Measurements from ENCODE around the gene TAS2R41.

TAS2R41 gene

DNA sequence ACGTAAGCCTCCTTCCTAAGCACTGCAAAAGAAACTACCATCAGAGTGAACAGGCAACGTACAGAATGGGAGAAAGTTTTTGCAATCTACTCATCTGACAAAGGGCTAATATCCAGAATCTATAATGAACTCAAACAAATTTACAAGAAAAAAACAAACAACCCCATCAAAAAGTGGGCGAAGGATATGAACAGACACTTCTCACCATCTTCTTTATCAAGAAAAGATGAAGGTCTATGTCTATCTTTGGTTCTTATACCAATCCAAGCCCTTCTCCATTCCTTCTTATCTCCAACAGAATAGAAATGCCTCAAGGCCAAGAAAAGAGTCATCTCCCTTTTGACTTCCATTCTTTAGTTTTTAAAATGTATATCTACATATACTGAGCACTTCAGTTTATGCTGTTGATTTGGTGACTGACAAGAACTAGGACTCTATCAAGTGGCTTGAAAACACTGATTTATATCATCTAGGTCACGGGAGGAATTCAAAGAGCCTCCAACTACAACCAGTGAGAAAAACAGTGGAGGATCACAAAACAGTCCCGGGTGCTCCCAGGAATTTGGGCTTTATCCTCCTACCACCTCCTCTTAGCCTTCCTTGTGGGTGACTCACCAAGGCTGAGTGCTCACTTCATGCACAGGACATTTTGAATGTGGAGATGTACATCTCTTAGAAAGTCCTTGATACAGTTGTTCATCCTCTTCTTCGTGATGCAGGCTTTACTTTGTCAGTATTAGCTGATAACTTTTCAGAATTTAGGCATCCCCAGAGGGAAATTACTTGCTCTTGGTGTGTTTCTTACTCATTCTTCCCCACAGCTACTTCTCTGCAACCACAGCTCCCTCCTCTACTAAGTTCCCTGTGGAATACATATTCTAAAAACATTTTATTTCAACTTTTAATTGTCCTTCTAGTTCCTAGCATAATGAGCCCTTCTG lies 15.4 kb downstream of the TAS2R41 start:
- intact Hi-C loops (cut with DNase I) = no loop called here
- DNase-seq = no peak

DNA sequence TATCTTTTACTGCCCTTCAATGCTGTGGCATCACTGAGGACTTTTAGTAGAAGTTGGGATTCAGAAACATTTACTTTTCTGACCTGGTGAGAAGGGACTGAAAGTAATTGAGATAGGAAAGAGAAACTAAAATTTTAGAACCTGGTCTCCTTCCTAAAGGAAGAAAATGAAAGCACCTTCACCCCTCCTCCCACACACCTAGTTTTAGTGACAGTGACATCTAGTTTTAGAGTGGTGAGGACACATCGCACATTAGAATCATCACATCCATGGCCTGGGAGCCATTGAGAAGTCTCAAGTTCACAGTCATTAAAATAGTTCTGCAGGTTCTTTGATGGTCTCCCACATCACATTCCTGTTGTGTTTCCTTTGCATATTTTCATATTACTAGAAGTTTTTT lies 16.1 kb downstream of the TAS2R41 start:
- intact Hi-C loops (cut with DNase I) = no loop called here
- no peak for DNase-seq

DNA sequence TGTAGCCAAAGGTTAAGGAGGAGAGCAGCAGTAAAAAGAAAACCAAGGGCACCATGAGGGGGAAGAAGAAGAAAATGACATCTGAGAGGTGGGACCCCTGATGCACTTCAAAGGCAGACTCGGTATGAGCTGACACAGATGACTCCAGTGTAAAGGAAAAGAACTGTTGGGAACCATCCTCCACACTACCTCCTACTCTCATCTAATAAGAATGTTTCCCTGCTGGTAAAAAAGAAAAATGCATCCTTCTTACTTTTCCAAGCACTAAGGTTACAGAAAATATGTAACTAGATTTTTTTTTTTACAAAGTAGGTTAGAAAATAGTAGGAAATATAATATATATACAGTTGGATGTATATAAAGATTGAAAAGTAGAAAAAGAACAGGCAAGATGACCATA lies 16.9 kb downstream of the TAS2R41 start:
- no peak for DNase-seq
- intact Hi-C loops (cut with DNase I) = no loop called here

DNA sequence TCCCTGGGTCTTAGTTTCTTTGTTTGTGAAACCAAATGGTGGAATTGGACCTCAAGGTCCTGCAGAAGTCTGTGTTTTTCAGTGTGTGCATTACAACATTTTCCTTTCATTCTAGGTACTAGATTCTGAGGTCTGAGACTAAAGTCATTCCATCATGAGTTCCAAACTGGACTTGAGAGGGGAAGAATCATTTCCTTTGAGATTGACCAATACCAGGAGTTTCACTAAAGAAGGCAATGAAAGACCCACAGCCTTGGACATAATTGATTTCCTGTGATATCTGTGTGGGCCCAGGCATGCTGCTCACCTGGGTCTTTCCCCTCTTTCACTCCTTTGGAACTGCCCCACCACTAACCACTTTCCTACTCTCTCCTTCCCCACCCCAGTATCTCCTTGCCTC lies 18.2 kb downstream of the TAS2R41 start:
- intact Hi-C loops (cut with DNase I) = no loop called here
- DNase-seq = no peak

DNA sequence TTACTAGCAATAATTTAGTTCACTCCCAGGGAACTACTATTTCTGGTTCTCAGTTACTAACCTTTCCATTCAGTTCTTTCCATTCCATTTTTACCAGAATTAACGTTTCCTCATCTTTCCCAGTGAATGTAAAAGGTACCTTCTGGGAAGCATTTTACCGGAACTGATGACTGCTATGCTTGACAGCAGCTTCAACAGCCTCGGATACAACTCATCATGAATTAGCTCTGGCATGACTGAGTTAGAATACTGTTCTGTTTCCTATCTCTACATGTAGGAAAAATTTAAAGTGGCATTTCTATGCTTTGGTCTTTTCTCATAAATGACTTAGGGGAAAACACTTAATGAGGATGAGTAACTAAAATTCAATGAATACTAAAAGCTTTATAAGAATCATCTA lies 18.6 kb downstream of the TAS2R41 start:
- intact Hi-C loops (cut with DNase I) = no loop called here

DNA sequence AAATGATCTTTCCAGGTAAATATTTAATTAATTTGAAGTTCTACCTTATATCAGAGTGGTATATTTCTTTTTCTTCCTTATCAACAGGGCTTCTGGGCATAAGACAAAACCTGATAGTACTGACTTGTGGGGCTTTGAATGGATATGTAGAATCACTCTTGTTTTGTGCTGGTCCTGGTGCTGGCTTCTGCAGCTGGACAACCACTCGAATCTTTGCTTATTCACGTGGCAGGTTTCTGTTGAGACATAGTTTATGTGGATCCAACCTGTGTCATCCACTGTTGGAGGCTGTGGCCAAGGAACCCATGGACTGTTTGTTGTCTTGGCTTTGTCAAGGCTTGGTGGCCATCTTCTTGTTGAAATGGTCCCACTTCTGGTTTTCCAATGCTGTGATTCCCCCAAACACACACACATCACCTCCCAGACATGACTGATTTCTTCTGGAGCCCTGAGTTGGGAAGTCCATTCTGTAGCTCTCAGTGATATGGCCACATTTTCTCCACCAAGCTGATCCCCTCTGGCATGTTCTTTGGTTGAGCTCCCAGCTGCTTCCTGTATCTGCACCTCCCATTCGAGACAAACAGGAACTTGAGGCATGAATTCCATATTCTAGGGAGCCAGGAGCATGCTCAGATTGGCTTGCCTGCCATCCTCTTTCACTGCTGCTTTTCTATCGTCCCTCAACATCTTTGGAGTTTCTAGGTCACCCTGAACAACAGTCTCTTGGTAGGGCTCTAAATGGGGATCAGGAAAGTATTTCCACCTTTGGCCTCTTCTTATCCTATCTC lies 19.5 kb downstream of the TAS2R41 start:
- intact Hi-C loops (cut with DNase I) = no loop called here
- DNase-seq = no peak

More for the DNA sequence above, 18.6 kb downstream of the TAS2R41 start:
- no peak for DNase-seq

DNA sequence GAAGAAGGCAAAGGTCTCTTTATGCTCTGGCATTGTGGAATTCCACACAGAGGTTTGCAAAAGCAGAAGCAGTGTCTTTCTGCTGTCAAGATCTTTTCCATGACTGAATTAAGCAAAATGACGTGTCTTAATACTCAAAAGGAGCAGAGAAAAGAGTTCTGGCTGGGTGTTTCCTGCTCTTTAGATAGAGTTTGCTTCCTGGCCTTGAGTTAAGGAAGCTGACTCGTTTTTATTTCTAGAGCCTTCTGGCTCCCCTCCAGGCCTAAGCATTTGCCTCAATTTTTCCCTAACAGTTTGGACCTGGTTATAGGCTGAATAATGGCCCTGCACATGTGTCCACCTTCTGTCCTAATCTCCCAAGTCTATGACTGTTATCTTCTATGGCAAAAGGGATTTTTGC lies 21.6 kb downstream of the TAS2R41 start:
- no peak for DNase-seq
- intact Hi-C loops (cut with DNase I) = no loop called here

DNA sequence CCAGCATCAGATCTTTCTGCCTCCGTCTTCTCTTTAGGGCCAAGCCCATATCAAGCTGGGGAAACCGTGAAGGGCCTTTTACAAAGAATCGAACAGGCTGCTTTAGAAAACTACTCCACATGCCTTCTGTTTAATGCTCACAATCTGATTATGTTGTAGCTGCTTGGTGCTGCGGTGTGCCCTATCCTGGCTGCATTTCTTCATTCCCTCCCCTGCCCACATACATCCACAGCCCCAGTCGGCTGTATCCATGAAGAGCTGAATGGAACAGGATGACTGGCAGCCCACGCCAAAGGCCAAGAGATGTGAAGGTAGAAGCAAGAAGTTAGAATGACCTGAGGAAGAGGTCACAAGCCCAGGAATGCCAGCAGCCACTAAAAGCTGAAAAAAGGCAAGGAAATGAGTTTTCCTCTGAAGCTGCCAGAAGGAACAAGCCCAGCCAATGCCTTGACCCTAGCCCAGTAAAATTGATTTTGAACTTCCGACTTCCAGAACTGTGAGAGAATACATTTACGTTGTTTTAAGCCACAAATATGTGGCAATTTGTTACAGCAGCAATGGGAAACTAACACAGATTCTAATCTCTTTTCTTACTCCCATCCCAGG lies 22.2 kb downstream of the TAS2R41 start:
- no peak for DNase-seq
- intact Hi-C loops (cut with DNase I) = no loop called here

DNA sequence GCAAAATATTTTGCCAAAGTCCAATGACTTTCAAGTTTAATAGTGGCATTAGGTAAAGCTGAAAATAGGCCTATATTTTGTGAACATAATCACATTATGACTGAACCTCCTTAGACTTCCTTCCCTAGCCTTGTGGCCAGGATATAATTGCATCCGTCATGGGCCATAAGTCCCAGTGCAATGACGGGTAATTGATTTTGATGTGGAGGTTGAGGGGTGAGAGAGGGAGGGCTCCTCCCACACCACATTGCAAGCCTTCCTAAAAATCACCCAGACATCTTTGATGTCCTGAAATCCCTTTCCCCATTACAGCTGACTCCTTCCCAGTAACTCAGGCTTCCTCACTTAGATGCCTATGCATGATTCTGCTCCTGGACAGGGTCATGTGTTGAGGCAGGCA lies 25.6 kb downstream of the TAS2R41 start:
- intact Hi-C loops (cut with DNase I) = no loop called here
- no peak for DNase-seq

DNA sequence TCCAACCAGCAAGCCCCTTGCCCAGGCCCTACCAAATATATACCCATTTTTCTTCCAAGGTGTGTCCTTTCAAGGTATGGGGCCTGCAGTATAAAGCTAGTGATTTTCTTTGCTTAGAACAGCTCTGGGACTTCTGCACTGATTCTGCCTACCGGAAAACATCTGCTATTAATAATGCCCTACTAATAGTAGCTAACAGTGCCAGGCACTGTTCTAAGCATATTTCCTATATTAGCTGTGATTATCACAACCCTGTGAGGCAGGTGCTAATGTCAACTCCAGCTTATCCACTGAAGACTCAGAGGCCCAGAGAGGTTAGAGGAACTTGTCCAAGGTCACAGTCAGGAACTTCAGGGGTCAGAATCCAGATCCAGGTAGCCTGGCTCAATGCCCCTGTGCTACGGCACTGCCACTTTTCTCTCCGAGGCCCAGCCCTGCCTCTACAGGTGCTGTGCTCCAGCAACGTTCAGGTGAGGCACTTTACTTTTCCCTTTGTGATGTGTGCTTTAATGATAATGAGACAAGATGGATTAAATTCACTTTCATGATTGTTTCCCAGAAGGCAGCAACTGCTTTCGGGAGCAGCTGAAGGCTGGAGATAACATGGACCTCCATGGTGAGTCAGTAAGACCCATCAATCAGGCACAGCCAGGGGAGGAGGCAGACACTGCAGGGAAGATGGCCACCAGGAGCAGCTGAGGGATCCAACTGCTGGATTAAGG lies 26.7 kb downstream of the TAS2R41 start:
- intact Hi-C loops (cut with DNase I) = no loop called here
- DNase-seq = no peak

DNA sequence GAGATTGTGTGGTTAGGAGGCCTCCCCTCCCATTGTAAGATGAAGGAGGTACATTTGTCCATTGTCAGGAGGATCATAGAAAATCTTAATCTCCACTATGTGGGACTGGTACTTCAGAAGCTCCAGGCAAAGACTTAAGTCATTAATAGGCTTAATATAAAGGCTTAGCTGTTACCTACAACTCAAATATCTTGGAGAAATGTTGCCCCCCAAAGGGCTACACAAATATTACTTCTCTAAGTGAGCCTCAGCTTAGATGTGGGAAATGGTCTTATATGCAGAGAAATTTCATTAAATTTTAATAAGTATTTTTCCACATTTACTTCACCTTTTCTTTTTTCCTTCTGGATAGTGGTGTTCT lies 27.2 kb downstream of the TAS2R41 start:
- intact Hi-C loops (cut with DNase I) = no loop called here
- no peak for DNase-seq

DNA sequence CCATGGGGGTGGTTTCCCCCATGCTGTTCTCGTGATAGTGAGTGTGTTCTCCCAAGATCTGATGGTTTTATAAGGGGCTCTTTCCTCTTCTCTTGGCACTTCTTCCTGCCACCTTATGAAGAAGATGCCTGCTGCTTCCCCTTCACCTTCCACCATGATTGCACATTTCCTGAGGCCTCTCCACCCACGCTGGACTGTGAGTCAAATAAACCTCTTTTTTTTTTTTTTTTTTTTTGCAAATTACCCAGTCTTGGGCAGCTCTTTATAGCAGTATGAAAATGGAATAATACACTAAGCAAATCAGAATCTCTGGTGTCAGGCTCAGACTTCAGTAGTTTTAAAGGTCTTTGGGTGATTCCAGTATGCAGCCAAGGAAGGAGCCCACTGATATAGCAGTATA lies 28.2 kb downstream of the TAS2R41 start:
- intact Hi-C loops (cut with DNase I) = no loop called here
- DNase-seq = no peak

DNA sequence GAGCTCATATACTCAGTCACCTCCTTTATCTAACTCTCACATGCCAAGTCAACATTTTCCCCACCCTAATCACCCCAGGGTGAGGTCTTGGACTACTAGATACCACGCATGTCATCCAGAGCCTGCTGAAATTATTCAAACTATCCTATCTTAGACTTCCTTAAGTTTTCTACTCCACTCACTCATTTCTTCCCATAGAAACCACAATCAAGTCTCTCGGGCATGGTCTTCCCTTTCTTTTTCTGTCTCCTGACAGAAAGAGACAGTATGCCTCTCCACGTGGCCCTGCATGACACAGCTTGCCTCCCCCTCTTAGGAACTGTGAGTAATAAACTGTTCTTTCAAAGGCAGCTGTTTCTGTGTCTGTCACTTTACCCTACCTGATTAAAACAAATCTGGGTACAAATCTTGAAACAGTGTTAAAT lies 29.4 kb downstream of the TAS2R41 start:
- no peak for DNase-seq
- intact Hi-C loops (cut with DNase I) = no loop called here

DNA sequence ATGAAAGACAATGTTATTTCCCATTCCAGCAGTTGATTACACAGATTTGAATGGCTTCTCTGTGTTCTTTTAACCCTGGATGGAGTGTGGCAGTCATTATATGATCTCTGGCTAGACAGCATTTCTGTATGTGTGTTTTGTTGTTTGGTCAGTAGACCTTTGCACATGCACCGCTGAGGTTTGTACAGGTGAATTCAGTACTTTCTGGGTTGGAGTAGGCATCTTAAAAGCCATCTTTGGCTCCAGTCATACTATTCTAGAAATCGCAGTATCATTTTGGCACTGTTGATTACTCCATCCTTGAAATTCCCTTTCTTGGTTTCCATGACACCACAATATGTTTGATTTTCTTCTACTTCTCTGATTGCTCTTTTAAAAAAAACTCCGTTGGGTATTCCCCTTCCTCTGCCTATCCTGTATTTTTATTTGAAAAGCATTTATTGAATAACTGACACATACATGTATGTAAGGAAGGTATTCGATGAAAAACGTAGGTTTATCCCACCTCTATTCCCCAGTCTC lies 29.9 kb downstream of the TAS2R41 start:
- intact Hi-C loops (cut with DNase I) = no loop called here
- no peak for DNase-seq

DNA sequence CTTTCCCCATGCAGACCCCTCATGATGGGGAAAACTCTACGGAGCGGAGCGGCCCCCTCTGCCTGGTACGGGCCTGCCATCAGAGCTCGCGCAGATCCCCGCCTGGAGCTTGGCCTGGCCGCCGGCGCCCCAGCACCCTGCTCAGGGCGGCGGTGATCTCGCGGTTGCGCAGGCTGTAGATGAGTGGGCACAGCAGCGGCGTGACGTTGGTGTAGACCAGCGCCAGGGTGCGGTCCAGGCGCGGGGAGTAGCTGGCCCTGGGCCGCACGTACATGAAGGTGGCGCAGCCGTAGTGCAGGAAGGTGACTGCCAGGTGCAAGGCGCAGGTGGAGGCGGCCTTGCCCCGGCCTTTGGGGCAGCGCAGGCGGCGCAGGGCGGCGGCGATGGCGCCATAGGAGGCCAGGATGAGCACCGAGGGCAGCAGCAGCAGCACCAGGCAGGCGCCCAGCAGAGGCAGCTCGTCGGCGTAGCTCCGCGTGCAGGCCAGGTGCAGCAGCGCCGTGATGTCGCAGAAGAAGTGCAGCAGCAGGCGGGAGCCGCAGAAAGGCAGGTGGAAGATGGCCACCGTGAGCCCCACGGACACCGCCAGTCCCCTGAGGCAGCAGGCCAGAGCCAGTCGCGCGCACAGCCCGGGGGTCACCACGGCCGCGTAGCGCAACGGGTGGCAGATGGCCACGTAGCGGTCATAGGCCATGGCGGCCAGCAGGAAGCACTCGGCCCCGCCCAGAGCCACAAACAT lies 33.4 kb downstream of the TAS2R41 start:
- intact Hi-C loops (cut with DNase I) = no loop called here
- DNase-seq = peak in 2 of 10 donors; percentile 64 to 85

DNA sequence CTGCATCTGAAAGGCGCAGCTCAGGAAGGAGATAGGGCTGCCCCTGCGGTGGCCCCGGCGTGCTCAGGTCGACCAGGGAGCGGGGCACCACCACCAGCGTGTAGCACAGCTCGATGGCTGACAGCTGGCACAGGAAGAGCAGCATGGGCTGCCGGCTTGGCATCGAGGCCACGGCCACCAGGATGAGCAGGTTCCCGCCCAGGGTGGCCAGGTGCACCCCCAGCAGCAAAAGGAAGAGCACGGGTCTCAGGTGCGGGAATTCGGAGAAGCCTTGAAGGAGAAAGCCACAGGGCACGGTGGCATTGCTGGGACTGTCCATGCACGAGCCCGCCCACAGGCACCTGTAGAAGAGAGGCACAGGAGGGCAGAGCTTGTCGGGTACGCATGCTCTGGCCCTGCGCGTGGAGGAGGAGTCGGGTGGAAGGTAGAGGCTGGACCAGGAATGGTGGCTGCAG lies 33.9 kb downstream of the TAS2R41 start:
- intact Hi-C loops (cut with DNase I) = no loop called here
- peak in 2 of 10 donors; percentile 61 to 75 for DNase-seq

DNA sequence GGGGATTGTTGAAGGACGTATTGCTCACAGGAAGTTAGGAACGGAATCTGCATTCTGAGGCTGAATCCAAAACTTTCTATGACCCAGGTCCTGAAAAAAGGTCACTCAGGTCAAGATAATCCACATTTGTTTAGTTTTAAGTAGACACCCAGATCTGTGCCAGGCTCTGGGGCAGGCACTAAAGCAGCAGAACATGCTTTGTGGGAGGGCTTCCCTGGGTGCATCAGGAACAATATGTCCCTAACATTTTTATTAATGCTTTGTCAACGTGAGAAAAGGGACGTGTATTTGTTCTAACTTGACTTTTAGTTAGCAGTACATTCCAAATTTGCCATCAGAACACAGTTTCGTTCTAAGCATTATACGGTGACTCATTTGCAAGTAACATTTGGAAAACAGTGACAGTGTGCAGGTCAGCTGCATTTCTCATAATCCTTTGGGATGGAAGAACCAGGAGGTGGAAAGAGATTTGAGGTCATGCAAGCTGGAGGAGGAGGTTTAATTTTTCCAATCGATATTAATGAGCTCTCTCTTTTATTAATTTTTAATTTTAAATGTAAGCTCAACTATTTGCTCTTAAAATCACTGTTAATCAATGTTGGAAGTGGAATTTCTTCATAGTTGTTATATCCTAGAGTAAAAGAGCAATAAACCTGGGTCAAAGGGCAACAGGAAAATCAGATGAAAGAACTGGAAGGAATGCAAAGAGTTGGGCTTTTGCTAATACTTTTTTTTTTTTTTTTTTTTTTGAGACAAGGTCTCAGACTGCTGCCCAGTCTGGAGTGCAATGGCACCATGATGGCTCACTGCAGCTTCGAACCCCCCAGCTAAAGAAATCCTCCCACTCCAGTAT lies 35.0 kb downstream of the TAS2R41 start:
- intact Hi-C loops (cut with DNase I) = no loop called here
- DNase-seq = no peak

DNA sequence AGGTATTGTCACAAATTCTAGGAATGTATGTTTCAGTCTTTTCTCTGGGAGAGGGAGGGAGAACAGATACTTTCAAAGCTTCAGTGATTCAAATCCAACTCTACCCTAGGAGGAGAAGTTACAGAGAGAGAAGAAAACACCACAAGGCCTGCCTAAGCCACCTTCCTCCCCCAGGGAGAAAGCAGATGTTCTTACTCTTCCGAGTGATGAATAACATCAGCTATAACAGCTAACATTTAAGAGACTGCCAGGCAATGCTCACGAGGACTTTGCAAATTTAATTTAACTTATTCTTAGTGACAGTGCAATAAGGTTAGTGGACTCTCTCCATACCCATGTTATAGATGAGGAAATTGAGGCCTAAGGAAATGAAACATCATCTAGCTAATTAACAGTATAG lies 36.8 kb downstream of the TAS2R41 start:
- intact Hi-C loops (cut with DNase I) = no loop called here
- no peak for DNase-seq

All from posterior cingulate gyrus (tissue), 11 donors.